Mesenchymal stem cell (in vitro differentiated cells and primary cell): ENCODE data around the gene RBMS3.
A peak's percentile ranks its signal among the peaks of the same experiment; 100 is the strongest.

ENCODE experiments used
- DNase-seq: peaks from one replicate; pipeline ENCODE4 v3.0.0-alpha.2; 2013
- H2AFZ ChIP-seq: one replicate; pipeline ENCODE4 v1.6.1; 2013; ENCODE audit warnings: low read depth, mild to moderate bottlenecking, control low read depth, inconsistent platforms, low read length, moderate library complexity
- H2AK5ac ChIP-seq: 2 replicates; pipeline ENCODE4 v1.6.1; 2013; ENCODE audit warnings: low read length, moderate library complexity, mild to moderate bottlenecking, inconsistent platforms; ENCODE audit not compliant: severe bottlenecking
- H2BK120ac ChIP-seq: one replicate; pipeline ENCODE4 v1.6.1; 2013; ENCODE audit warnings: low read depth, mild to moderate bottlenecking, inconsistent platforms, low read length, moderate library complexity
- H2BK12ac ChIP-seq, 2 experiments: one replicate each; pipeline ENCODE4 v1.6.1; 2013; ENCODE audit warnings: inconsistent platforms in 2 of 2, low read length in 2 of 2, mild to moderate bottlenecking in 2 of 2, moderate library complexity in 2 of 2, control low read depth in 1 of 2
- H2BK15ac ChIP-seq: one replicate; pipeline ENCODE4 v1.6.1; 2013; ENCODE audit warnings: mild to moderate bottlenecking, low read depth, inconsistent platforms; ENCODE audit not compliant: poor library complexity, severe bottlenecking
- H2BK5ac ChIP-seq: 2 replicates; pipeline ENCODE4 v1.6.1; 2013; ENCODE audit warnings: low read depth, mild to moderate bottlenecking, low read length, control low read depth, inconsistent platforms; ENCODE audit not compliant: poor library complexity, severe bottlenecking
- H3K14ac ChIP-seq, 2 experiments: one replicate each; pipeline ENCODE4 v1.6.1; 2013; ENCODE audit warnings: inconsistent platforms in 2 of 2, low read length in 2 of 2, control low read depth in 1 of 2, mild to moderate bottlenecking in 1 of 2, moderate library complexity in 1 of 2
- H3K18ac ChIP-seq, 2 experiments: one replicate each; pipeline ENCODE4 v1.6.1; 2013; ENCODE audit warnings: inconsistent platforms in 2 of 2, low read length in 2 of 2, control low read depth in 1 of 2, low read depth in 1 of 2, mild to moderate bottlenecking in 1 of 2
- H3K23ac ChIP-seq, 2 experiments: one replicate each; pipeline ENCODE4 v1.6.1; 2013; ENCODE audit warnings: inconsistent platforms in 2 of 2, low read length in 2 of 2, mild to moderate bottlenecking in 2 of 2, moderate library complexity in 2 of 2, control low read depth in 1 of 2
- H3K27ac ChIP-seq: 2 replicates; pipeline ENCODE4 v1.5.1; 2013; ENCODE audit warnings: mild to moderate bottlenecking, moderate library complexity, low read length, control low read depth, inconsistent platforms; ENCODE audit not compliant: poor library complexity, severe bottlenecking
- H3K27me3 ChIP-seq, 2 experiments: 2 replicates each; pipeline versions ENCODE4 v1.6.1 to v1.7.0; 2013; ENCODE audit warnings: low read length in 2 of 2, mild to moderate bottlenecking in 2 of 2, moderate library complexity in 2 of 2, control low read depth in 1 of 2, inconsistent platforms in 1 of 2; ENCODE audit not compliant: control insufficient read depth in 1 of 2, insufficient read depth in 1 of 2
- H3K36me3 ChIP-seq, 2 experiments: 2 replicates each; pipeline versions ENCODE4 v1.6.1 to v1.7.0; 2013; ENCODE audit warnings: low read length in 2 of 2, control low read depth in 1 of 2, inconsistent platforms in 1 of 2, low read depth in 1 of 2, mild to moderate bottlenecking in 1 of 2; ENCODE audit not compliant: insufficient read depth in 2 of 2, control insufficient read depth in 1 of 2
- H3K4ac ChIP-seq, 2 experiments: one replicate each; pipeline ENCODE4 v1.6.1; 2013; ENCODE audit warnings: inconsistent platforms in 2 of 2, low read length in 2 of 2, mild to moderate bottlenecking in 2 of 2, moderate library complexity in 2 of 2, control low read depth in 1 of 2, low read depth in 1 of 2
- H3K4me1 ChIP-seq: 2 replicates; pipeline ENCODE4 v1.6.1; 2013; ENCODE audit warnings: low read depth, low read length, control low read depth; ENCODE audit not compliant: control insufficient read depth, insufficient read depth
- H3K4me2 ChIP-seq: 2 replicates; pipeline ENCODE4 v1.6.1; 2013; ENCODE audit warnings: low read length, mild to moderate bottlenecking, inconsistent platforms; ENCODE audit not compliant: poor library complexity, severe bottlenecking
- H3K4me3 ChIP-seq, 2 experiments: 2 replicates each; pipeline versions ENCODE4 v1.5.1 to v1.7.0; 2013; ENCODE audit warnings: low read length in 2 of 2, mild to moderate bottlenecking in 2 of 2, control low read depth in 1 of 2, low read depth in 1 of 2; ENCODE audit not compliant: insufficient read depth in 1 of 2
- H3K79me1 ChIP-seq: replicated peaks from 2 replicates; pipeline ENCODE4 v1.6.1; 2013; ENCODE audit warnings: mild to moderate bottlenecking, control low read depth, low read length, inconsistent platforms; ENCODE audit not compliant: poor library complexity, severe bottlenecking
- H3K9ac ChIP-seq: 2 replicates; pipeline ENCODE4 v1.7.0; 2013; ENCODE audit warnings: mild to moderate bottlenecking, low read length, moderate library complexity
- H3K9me3 ChIP-seq: 2 replicates; pipeline ENCODE4 v1.7.0; 2013; ENCODE audit warnings: mild to moderate bottlenecking, low read length; ENCODE audit not compliant: control insufficient read depth
- H4K8ac ChIP-seq: one replicate; pipeline ENCODE4 v1.6.1; 2013; ENCODE audit warnings: inconsistent platforms, mild to moderate bottlenecking, low read length, moderate library complexity
- H4K91ac ChIP-seq: one replicate; pipeline ENCODE4 v1.6.1; 2013; ENCODE audit warnings: mild to moderate bottlenecking, low read length, inconsistent platforms
- WGBS: methylation state at CpG from one replicate; pipeline ENCODE4 v1.1.7; 2013; ENCODE audit warnings: mixed read lengths; 5-methylcytosine and 5-hydroxymethylcytosine counted together

Gene RBMS3

GRCh38 chr3:29318251-29318650 is 37.4 kb downstream of the RBMS3 start:
- Histone ChIP-seq H3K4ac (no peak overlapping the region), H2AFZ (no peak overlapping the region), H2BK120ac (no peak overlapping the region), H3K4me3 (no peak overlapping the region), H3K23ac (no peak overlapping the region), H3K9ac (no peak overlapping the region), H3K9me3 (no peaks in the 10 kb centered on the region), H3K27ac (peak overlapping the region; percentile 24), H3K27me3 (no peaks in the 10 kb centered on the region), H3K14ac (no peak overlapping the region), H3K4me2 (no peak overlapping the region), H4K91ac (no peak overlapping the region), H2BK12ac (no peak overlapping the region), H2BK15ac (no peak overlapping the region), H3K79me1 (peaks cover 7% of the 10 kb centered on the region), H3K4me1 (no peaks in the 10 kb centered on the region), H2AK5ac (no peak overlapping the region), H3K36me3 (no peaks in the 10 kb centered on the region), H2BK5ac (no peak overlapping the region), H4K8ac (no peak overlapping the region), H3K18ac (no peak overlapping the region)
- WGBS: 97% methylated on average over 3 of the region's 3 CpGs
- DNase-seq: no peak

- Histone ChIP-seq H3K4me2 (no peak overlapping the region), H4K8ac (no peak overlapping the region), H3K9me3 (no peaks in the 10 kb centered on the region), H2BK15ac (no peak overlapping the region), H3K27me3 (no peaks in the 10 kb centered on the region), H3K18ac (no peak overlapping the region), H3K4me3 (no peak overlapping the region), H3K27ac (no peak overlapping the region), H3K14ac (no peak overlapping the region), H3K4me1 (peaks cover under 1% of the 10 kb centered on the region), H2BK5ac (no peak overlapping the region), H4K91ac (no peak overlapping the region), H3K79me1 (peaks cover 4% of the 10 kb centered on the region), H3K23ac (no peak overlapping the region), H2BK120ac (no peak overlapping the region), H2AK5ac (no peak overlapping the region), H3K4ac (no peak overlapping the region), H3K36me3 (no peaks in the 10 kb centered on the region), H2BK12ac (no peak overlapping the region), H2AFZ (no peak overlapping the region), H3K9ac (no peak overlapping the region)
- DNase-seq: no peak
- WGBS: 100% methylated on average over 2 of the region's 4 CpGs
Measured at GRCh38 chr3:29319262-29319661, 38.4 kb downstream of the RBMS3 start.

GRCh38 chr3:29319798-29320197 is 38.9 kb downstream of the RBMS3 start:
- Histone ChIP-seq H2AK5ac (no peak overlapping the region), H3K9me3 (no peaks in the 10 kb centered on the region), H3K4me3 (peak overlapping the region in 1 of 2 experiments; percentile 54), H3K4me1 (peaks cover 1% of the 10 kb centered on the region), H3K18ac (no peak overlapping the region), H2BK15ac (no peak overlapping the region), H3K36me3 (no peaks in the 10 kb centered on the region), H2BK12ac (no peak overlapping the region), H3K27ac (no peak overlapping the region), H3K4me2 (no peak overlapping the region), H4K91ac (no peak overlapping the region), H4K8ac (no peak overlapping the region), H2BK5ac (no peak overlapping the region), H3K14ac (no peak overlapping the region), H2BK120ac (no peak overlapping the region), H2AFZ (no peak overlapping the region), H3K23ac (no peak overlapping the region), H3K4ac (no peak overlapping the region), H3K27me3 (no peaks in the 10 kb centered on the region), H3K9ac (peak overlapping the region; percentile 70), H3K79me1 (peaks cover 2% of the 10 kb centered on the region)
- no peak for DNase-seq
- WGBS: 96% methylated on average over 2 of the region's 2 CpGs

GRCh38 chr3:29322586-29322985 is 41.7 kb downstream of the RBMS3 start:
- Histone ChIP-seq H3K18ac (no peak overlapping the region), H3K4ac (no peak overlapping the region), H3K4me3 (no peak overlapping the region), H3K27ac (no peak overlapping the region), H3K9ac (no peak overlapping the region), H2AK5ac (no peak overlapping the region), H3K4me2 (no peak overlapping the region), H3K4me1 (peaks cover 1% of the 10 kb centered on the region), H2BK12ac (no peak overlapping the region), H3K27me3 (no peaks in the 10 kb centered on the region), H3K14ac (no peak overlapping the region), H2BK15ac (no peak overlapping the region), H3K9me3 (no peaks in the 10 kb centered on the region), H2BK5ac (no peak overlapping the region), H3K79me1 (peaks cover 2% of the 10 kb centered on the region), H2BK120ac (no peak overlapping the region), H3K23ac (no peak overlapping the region), H4K91ac (no peak overlapping the region), H4K8ac (no peak overlapping the region), H2AFZ (no peak overlapping the region), H3K36me3 (no peaks in the 10 kb centered on the region)
- DNase-seq: no peak
- WGBS: 97% methylated on average over 3 of the region's 3 CpGs
